ENCODE results near the gene GNPAT.

DNA sequence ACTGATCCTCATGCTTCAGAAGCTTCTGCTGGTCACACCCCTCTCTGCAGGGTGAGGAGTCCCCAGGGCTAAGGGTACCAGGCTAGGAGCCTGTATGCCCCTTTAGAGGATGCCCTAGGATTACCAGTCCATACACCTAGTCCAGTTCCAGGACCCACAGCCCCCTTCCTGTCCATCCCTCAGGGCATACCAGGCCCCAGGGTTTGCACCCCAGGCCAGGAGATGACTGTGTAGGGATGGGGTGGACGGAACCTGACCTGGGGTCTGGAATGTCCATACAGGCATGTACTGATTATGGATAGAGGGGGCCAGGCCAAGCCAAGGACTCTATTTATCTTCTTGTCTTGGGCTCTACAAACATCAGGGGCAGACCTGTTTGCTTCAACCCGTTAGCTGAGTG is 44.3 kb upstream of the GNPAT start:
- TF ChIP-seq EZH2 (IDR thresholded peaks at IDR 0.05) (no peak), POLR2A (IDR thresholded peaks at IDR 0.05; ENCODE audit: borderline replicate concordance, extremely low read depth, insufficient read depth, insufficient read length) (no peak), CTCF (IDR thresholded peaks at IDR 0.05 in 2 of 3, conservative IDR thresholded peaks at IDR 0.05 in 1 of 3; ENCODE audit: borderline replicate concordance in 1 of 3, insufficient read depth in 1 of 3, low read depth in 2 of 3, low read length in 2 of 3) (no peak), CBX3 (IDR thresholded peaks at IDR 0.05; ENCODE audit: low read depth) (no peak), TCF7L2 (IDR thresholded peaks at IDR 0.05; ENCODE audit: borderline replicate concordance, extremely low read depth, insufficient read depth, insufficient read length) (no peak), CEBPB (IDR thresholded peaks at IDR 0.05; ENCODE audit: low read depth) (no peak), POLR2AphosphoS5 (IDR thresholded peaks at IDR 0.05; ENCODE audit: low read depth, low read length) (no peak), ELF1 (IDR thresholded peaks at IDR 0.05; ENCODE audit: borderline replicate concordance, low read depth) (no peak), SP1 (IDR thresholded peaks at IDR 0.05; ENCODE audit: low read depth) (no peak)
- TF ChIP-seq, protein P1, sequence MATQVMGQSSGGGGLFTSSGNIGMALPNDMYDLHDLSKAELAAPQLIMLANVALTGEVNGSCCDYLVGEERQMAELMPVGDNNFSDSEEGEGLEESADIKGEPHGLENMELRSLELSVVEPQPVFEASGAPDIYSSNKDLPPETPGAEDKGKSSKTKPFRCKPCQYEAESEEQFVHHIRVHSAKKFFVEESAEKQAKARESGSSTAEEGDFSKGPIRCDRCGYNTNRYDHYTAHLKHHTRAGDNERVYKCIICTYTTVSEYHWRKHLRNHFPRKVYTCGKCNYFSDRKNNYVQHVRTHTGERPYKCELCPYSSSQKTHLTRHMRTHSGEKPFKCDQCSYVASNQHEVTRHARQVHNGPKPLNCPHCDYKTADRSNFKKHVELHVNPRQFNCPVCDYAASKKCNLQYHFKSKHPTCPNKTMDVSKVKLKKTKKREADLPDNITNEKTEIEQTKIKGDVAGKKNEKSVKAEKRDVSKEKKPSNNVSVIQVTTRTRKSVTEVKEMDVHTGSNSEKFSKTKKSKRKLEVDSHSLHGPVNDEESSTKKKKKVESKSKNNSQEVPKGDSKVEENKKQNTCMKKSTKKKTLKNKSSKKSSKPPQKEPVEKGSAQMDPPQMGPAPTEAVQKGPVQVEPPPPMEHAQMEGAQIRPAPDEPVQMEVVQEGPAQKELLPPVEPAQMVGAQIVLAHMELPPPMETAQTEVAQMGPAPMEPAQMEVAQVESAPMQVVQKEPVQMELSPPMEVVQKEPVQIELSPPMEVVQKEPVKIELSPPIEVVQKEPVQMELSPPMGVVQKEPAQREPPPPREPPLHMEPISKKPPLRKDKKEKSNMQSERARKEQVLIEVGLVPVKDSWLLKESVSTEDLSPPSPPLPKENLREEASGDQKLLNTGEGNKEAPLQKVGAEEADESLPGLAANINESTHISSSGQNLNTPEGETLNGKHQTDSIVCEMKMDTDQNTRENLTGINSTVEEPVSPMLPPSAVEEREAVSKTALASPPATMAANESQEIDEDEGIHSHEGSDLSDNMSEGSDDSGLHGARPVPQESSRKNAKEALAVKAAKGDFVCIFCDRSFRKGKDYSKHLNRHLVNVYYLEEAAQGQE (IDR thresholded peaks at IDR 0.05; ENCODE audit: low read depth): no peak
- TF ChIP-seq, protein P2, sequence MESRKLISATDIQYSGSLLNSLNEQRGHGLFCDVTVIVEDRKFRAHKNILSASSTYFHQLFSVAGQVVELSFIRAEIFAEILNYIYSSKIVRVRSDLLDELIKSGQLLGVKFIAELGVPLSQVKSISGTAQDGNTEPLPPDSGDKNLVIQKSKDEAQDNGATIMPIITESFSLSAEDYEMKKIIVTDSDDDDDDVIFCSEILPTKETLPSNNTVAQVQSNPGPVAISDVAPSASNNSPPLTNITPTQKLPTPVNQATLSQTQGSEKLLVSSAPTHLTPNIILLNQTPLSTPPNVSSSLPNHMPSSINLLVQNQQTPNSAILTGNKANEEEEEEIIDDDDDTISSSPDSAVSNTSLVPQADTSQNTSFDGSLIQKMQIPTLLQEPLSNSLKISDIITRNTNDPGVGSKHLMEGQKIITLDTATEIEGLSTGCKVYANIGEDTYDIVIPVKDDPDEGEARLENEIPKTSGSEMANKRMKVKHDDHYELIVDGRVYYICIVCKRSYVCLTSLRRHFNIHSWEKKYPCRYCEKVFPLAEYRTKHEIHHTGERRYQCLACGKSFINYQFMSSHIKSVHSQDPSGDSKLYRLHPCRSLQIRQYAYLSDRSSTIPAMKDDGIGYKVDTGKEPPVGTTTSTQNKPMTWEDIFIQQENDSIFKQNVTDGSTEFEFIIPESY (IDR thresholded peaks at IDR 0.05; ENCODE audit: extremely low read depth, insufficient replicate concordance, low read length): no peak
